Neural progenitor cell (in vitro differentiated cells): ENCODE data around the gene ACSM4. TPM values are rescaled to one million over a fixed set of nuclear protein-coding genes. Genes with fewer than 3 reads are reported as not detected.

ENCODE experiments used
- DNase-seq: peaks from one replicate; pipeline ENCODE4 v3.0.0-alpha.2; 2016; ENCODE audit warnings: low spot score
- H2AFZ ChIP-seq: fragments of 200-600 bp; sonication (generic); replicated peaks from 2 replicates; pipeline ENCODE4 v1.6.1; 2016; ENCODE audit warnings: antibody characterized with exemption
- H3F3A ChIP-seq: fragments of 200-600 bp; sonication (generic); 2 replicates; pipeline ENCODE4 v1.6.1; 2016; ENCODE audit warnings: antibody characterized with exemption, low read depth
- H3K27ac ChIP-seq: fragments of 200-600 bp; sonication (generic); 2 replicates; pipeline ENCODE4 v1.5.1; 2016; ENCODE audit warnings: mild to moderate bottlenecking
- H3K27me3 ChIP-seq: fragments of 200-600 bp; sonication (generic); 2 replicates; pipeline ENCODE4 v1.6.1; 2016; ENCODE audit warnings: mild to moderate bottlenecking, moderate library complexity
- H3K36me3 ChIP-seq: fragments of 200-600 bp; sonication (generic); 2 replicates; pipeline ENCODE4 v1.5.1; 2016
- H3K4me1 ChIP-seq: fragments of 200-600 bp; sonication (generic); 2 replicates; pipeline ENCODE4 v1.6.1; 2016; ENCODE audit warnings: mixed run types
- H3K4me2 ChIP-seq: fragments of 200-600 bp; sonication (generic); 2 replicates; pipeline ENCODE4 v1.6.1; 2016
- H3K4me3 ChIP-seq: fragments of 200-600 bp; sonication (generic); 2 replicates; pipeline ENCODE4 v1.5.1; 2016
- H3K79me2 ChIP-seq: fragments of 200-600 bp; sonication (generic); 2 replicates; pipeline ENCODE4 v1.6.1; 2016; ENCODE audit warnings: low read depth
- H3K9ac ChIP-seq: fragments of 200-600 bp; sonication (generic); 2 replicates; pipeline ENCODE4 v1.6.1; 2016
- H3K9me3 ChIP-seq: fragments of 200-600 bp; sonication (generic); 2 replicates; pipeline ENCODE4 v1.5.1; 2016; ENCODE audit warnings: low read depth
- H4K20me1 ChIP-seq: fragments of 200-600 bp; sonication (generic); 2 replicates; pipeline ENCODE4 v1.6.1; 2016; ENCODE audit warnings: low read depth
- H3K27ac Mint-ChIP-seq: 3 replicates; pipeline ENCODE4 v1.8.0; 2021; ENCODE audit warnings: mixed read lengths
- H3K27me3 Mint-ChIP-seq: 2 replicates; pipeline ENCODE4 v1.8.0; 2022; ENCODE audit warnings: low read depth, mild to moderate bottlenecking, inconsistent platforms, moderate library complexity, mixed read lengths; ENCODE audit not compliant: insufficient read depth
- H3K36me3 Mint-ChIP-seq: 3 replicates; pipeline ENCODE4 v1.8.0; 2021; ENCODE audit warnings: mixed read lengths
- H3K4me1 Mint-ChIP-seq: 3 replicates; pipeline ENCODE4 v1.8.0; 2021; ENCODE audit warnings: mixed read lengths
- H3K4me3 Mint-ChIP-seq: 3 replicates; pipeline ENCODE4 v1.8.0; 2021; ENCODE audit warnings: mild to moderate bottlenecking, moderate library complexity, mixed read lengths
- H3K9me3 Mint-ChIP-seq: 3 replicates; pipeline ENCODE4 v1.8.0; 2020; ENCODE audit warnings: mixed read lengths
- EZH2 ChIP-seq: fragments of 200-600 bp; sonication (generic); IDR thresholded peaks from 2 replicates; pipeline ENCODE4 v1.6.1; 2017; ENCODE audit warnings: antibody characterized with exemption, mild to moderate bottlenecking, moderate library complexity
- EZH2phosphoT487 ChIP-seq: fragments of 200-600 bp; sonication (generic); IDR thresholded peaks from 2 replicates; pipeline ENCODE4 v1.6.1; 2017; ENCODE audit warnings: antibody characterized with exemption
- total RNA-seq: library from RNA; depleted of rRNA; stranded (reverse); fragments of >200 nt; gene quantifications from 2 replicates; pipeline ENCODE4 v1.2.3, GENCODE V29; 2015; ENCODE audit warnings: low replicate concordance
- TF ChIP-seq, protein P1 (sequence below): fragments of 200-600 bp; sonication (generic); IDR thresholded peaks from 2 replicates; pipeline ENCODE4 v1.5.1; 2017; ENCODE audit warnings: antibody characterized with exemption, mild to moderate bottlenecking

Gene ACSM4
- total RNA-seq, 1 donor from 2014 or later = not detected

DNA sequence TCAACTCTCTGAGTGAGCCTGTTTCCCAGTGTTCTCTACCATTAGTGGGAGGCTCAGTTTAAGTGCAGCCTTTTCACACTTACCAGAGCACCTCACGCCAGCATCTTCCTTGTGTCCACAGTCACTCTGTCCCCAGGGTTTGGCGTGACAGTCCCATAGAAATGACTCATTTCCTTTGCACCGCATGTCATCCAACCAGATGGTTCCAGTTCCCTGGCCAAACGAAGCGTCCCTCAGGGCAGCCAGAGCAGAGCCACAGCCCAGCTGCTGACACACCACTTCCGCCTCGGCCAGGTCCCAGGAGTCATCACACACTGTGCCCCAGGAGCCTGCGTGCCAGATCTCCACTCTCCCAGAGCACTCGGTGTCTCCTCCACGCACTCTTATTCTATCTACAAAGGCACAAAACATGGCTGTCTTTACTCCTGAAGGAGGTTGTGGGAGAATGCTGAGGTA is 65.4 kb downstream of the ACSM4 start:
- no peak overlapping the region for H3K27ac Mint-ChIP-seq
- no peaks in the 10 kb centered on the region for H3K9me3 Mint-ChIP-seq
- TF ChIP-seq EZH2phosphoT487 = no peak
- no peak for TF ChIP-seq EZH2
- TF ChIP-seq, protein P1, sequence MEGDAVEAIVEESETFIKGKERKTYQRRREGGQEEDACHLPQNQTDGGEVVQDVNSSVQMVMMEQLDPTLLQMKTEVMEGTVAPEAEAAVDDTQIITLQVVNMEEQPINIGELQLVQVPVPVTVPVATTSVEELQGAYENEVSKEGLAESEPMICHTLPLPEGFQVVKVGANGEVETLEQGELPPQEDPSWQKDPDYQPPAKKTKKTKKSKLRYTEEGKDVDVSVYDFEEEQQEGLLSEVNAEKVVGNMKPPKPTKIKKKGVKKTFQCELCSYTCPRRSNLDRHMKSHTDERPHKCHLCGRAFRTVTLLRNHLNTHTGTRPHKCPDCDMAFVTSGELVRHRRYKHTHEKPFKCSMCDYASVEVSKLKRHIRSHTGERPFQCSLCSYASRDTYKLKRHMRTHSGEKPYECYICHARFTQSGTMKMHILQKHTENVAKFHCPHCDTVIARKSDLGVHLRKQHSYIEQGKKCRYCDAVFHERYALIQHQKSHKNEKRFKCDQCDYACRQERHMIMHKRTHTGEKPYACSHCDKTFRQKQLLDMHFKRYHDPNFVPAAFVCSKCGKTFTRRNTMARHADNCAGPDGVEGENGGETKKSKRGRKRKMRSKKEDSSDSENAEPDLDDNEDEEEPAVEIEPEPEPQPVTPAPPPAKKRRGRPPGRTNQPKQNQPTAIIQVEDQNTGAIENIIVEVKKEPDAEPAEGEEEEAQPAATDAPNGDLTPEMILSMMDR = no peak
- Histone ChIP-seq H3K79me2 (no peaks in the 10 kb centered on the region), H3K4me1 (no peaks in the 10 kb centered on the region), H3K36me3 (no peaks in the 10 kb centered on the region), H3K9me3 (no peaks in the 10 kb centered on the region), H2AFZ (peak overlapping the region; percentile 56), H3K9ac (no peak overlapping the region), H3K4me3 (no peak overlapping the region), H3K4me2 (no peak overlapping the region), H3F3A (no peaks in the 10 kb centered on the region), H3K27me3 (no peaks in the 10 kb centered on the region), H3K27ac (no peak overlapping the region), H4K20me1 (no peaks in the 10 kb centered on the region)
- no peaks in the 10 kb centered on the region for H3K36me3 Mint-ChIP-seq
- no peaks in the 10 kb centered on the region for H3K4me1 Mint-ChIP-seq
- H3K27me3 Mint-ChIP-seq = no peaks in the 10 kb centered on the region
- no peak for DNase-seq
- H3K4me3 Mint-ChIP-seq = no peak overlapping the region

DNA sequence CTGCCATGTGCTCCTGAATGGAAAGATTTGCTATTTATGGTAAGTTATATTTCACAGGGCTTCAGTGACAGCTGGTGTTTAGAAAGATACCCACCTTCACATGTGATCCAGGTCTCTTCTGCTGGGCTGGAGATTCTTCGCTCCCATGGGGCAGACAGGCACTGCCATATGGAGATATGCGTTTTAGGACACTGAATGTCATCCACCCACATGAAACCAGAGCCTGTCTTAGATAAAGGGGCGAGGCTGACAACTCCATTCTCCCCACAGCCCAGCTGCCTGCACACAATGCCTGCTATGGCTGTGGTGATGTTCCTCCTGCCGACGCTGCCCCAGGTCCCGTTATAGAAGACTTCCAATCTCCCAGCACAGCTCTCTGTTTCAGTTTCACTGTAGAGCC is 69.4 kb downstream of the ACSM4 start:
- Histone ChIP-seq H3K4me3 (no peak overlapping the region), H3K27me3 (no peaks in the 10 kb centered on the region), H3K9ac (no peak overlapping the region), H3K27ac (no peak overlapping the region), H3K4me2 (no peak overlapping the region), H3F3A (no peaks in the 10 kb centered on the region), H3K4me1 (no peaks in the 10 kb centered on the region), H3K9me3 (no peaks in the 10 kb centered on the region), H3K79me2 (no peaks in the 10 kb centered on the region), H4K20me1 (no peaks in the 10 kb centered on the region), H3K36me3 (no peaks in the 10 kb centered on the region), H2AFZ (no peak overlapping the region)
- no peaks in the 10 kb centered on the region for H3K9me3 Mint-ChIP-seq
- no peaks in the 10 kb centered on the region for H3K36me3 Mint-ChIP-seq
- H3K4me1 Mint-ChIP-seq = no peaks in the 10 kb centered on the region
- TF ChIP-seq EZH2phosphoT487 = no peak
- TF ChIP-seq, protein P1 = no peak
- no peak for TF ChIP-seq EZH2
- no peak overlapping the region for H3K4me3 Mint-ChIP-seq
- no peaks in the 10 kb centered on the region for H3K27me3 Mint-ChIP-seq
- DNase-seq = no peak
- H3K27ac Mint-ChIP-seq = no peak overlapping the region

DNA sequence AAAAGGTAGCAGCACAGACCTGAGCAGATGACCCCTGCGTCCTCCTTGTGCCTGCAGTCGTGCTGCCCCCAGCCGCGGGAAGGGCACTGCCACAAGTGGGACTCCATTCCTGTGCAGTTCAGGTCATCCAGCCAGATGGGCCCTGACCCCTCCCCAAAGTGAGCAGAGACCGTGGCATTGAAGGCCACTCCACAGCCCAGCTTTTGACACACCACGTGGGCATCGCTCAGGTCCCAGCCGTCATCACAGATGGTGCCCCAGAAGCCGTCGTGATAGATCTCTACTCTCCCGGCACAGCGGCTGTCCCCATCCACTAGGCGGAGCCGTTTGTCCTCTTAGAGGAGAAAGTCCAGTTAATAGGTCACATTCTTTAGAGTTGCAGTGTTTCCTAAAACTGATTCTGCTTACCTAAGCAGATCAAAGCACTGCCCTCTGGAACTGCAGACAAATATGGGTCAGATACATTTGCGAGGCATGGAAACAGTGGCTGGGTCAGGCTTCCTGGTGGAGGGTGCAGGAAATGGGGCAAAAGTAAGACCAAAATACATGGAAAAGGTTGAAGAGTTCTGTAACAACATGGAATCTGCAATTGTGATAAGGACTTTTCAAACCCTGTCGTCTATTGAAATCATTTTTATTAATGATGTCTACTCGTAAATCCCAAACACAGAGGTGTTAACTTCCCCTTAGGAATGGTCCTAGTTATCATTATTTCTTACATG is 70.7 kb downstream of the ACSM4 start:
- H3K4me1 ChIP-seq = no peaks in the 10 kb centered on the region
- Mint-ChIP-seq H3K9me3 (no peaks in the 10 kb centered on the region), H3K27ac (no peak overlapping the region), H3K27me3 (no peaks in the 10 kb centered on the region), H3K36me3 (no peaks in the 10 kb centered on the region), H3K4me3 (no peak overlapping the region), H3K4me1 (no peaks in the 10 kb centered on the region)
- TF ChIP-seq EZH2phosphoT487 (no peak), EZH2 (no peak)
- TF ChIP-seq, protein P1 = peak; percentile 63
- H3K27ac ChIP-seq = no peak overlapping the region
- no peaks in the 10 kb centered on the region for H3K36me3 ChIP-seq
- H3K4me2 ChIP-seq = no peak overlapping the region
- no peaks in the 10 kb centered on the region for H4K20me1 ChIP-seq
- no peaks in the 10 kb centered on the region for H3K27me3 ChIP-seq
- no peak overlapping the region for H3K4me3 ChIP-seq
- H2AFZ ChIP-seq = peak overlapping the region; percentile 82
- no peaks in the 10 kb centered on the region for H3K79me2 ChIP-seq
- H3K9me3 ChIP-seq = no peaks in the 10 kb centered on the region
- no peaks in the 10 kb centered on the region for H3F3A ChIP-seq
- DNase-seq = peak; percentile 70
- H3K9ac ChIP-seq = no peak overlapping the region
